ENCODE results near the gene GHITM.
A peak's percentile ranks its signal among the peaks of the same experiment; 100 is the strongest.
"Not testable (repeated sequence)": the region's sequence is repeated elsewhere in the genome, so short reads cannot be mapped to it uniquely, and the experiment has no call there.

GHITM gene

GRCh38 chr10:84139126-84140035 is at the start of gene GHITM:
GHITM (plus strand) TSS chr10:84139509; CDS start chr10:84141501, 1,992 bp downstream.
- DNase-seq (ENCODE audit: low read depth in 2 of 2), result peak; percentile 97

- peak; percentile 15 to 24 for DNase-seq (ENCODE audit: low read depth in 2 of 2)
These were observed 43.4 kb upstream of the GHITM start for GRCh38 chr10:84095811-84096497.

GRCh38 chr10:84097787-84098353 is 41.4 kb upstream of the GHITM start:
- DNase-seq (ENCODE audit: low read depth in 2 of 2), result peak in 1 of 2 experiments; percentile 9

- no peak for DNase-seq (ENCODE audit: low read depth in 2 of 2)
These were observed 40.6 kb upstream of the GHITM start for GRCh38 chr10:84098667-84099066.

GRCh38 chr10:84101042-84101441 is 38.3 kb upstream of the GHITM start:
- no peak for DNase-seq (ENCODE audit: low read depth in 2 of 2)

GRCh38 chr10:84108797-84109196 is 30.5 kb upstream of the GHITM start:
- DNase-seq (ENCODE audit: low read depth in 2 of 2), result no peak

GRCh38 chr10:84109772-84110171 is 29.5 kb upstream of the GHITM start:
- not testable (repeated sequence) for DNase-seq (ENCODE audit: low read depth in 2 of 2)

GRCh38 chr10:84113468-84113867 is 25.8 kb upstream of the GHITM start:
- not testable (repeated sequence) for DNase-seq (ENCODE audit: low read depth in 2 of 2)

GRCh38 chr10:84114088-84114667 is 25.1 kb upstream of the GHITM start:
- no peak for DNase-seq (ENCODE audit: low read depth in 2 of 2)

GRCh38 chr10:84117204-84117603 is 22.1 kb upstream of the GHITM start:
- not testable (repeated sequence) for DNase-seq (ENCODE audit: low read depth in 2 of 2)

- no peak for DNase-seq (ENCODE audit: low read depth in 2 of 2)
These were observed 21.5 kb upstream of the GHITM start for GRCh38 chr10:84117686-84118394.

GRCh38 chr10:84118395-84119006 is 20.8 kb upstream of the GHITM start:
- DNase-seq (ENCODE audit: low read depth in 2 of 2), result no peak

GRCh38 chr10:84123362-84123761 is 15.9 kb upstream of the GHITM start:
- DNase-seq (ENCODE audit: low read depth in 2 of 2), result no peak

- DNase-seq (ENCODE audit: low read depth in 2 of 2), result not testable (repeated sequence)
These were observed 13.2 kb upstream of the GHITM start for GRCh38 chr10:84125910-84126784.

GRCh38 chr10:84126785-84127167 is 12.5 kb upstream of the GHITM start:
- DNase-seq (ENCODE audit: low read depth in 2 of 2), result no peak

GRCh38 chr10:84135836-84136235 is 3.5 kb upstream of the GHITM start:
- DNase-seq (ENCODE audit: low read depth in 2 of 2), result no peak

GRCh38 chr10:84137811-84138210 is 1.5 kb upstream of the GHITM start:
- no peak for DNase-seq (ENCODE audit: low read depth in 2 of 2)

- no peak for DNase-seq (ENCODE audit: low read depth in 2 of 2)
These were observed 707 bp upstream of the GHITM start for GRCh38 chr10:84138478-84139125.

- no peak for DNase-seq (ENCODE audit: low read depth in 2 of 2)
These were observed 699 bp downstream of the GHITM start for GRCh38 chr10:84140036-84140379.

GRCh38 chr10:84147347-84147746 is 8.0 kb downstream of the GHITM start:
- DNase-seq (ENCODE audit: low read depth in 2 of 2), result no peak

Data from fibroblast of skin of left quadriceps (primary cell).